Gastrocnemius medialis (tissue), 4 donors: ENCODE data around the gene CCSER1. TPM values are rescaled to one million over a fixed set of nuclear protein-coding genes. Genes with fewer than 3 reads are reported as not detected.
"Not testable (repeated sequence)": the region's sequence is repeated elsewhere in the genome, so short reads cannot be mapped to it uniquely, and the experiment has no call there.

Experiments used
- ATAC-seq, 2 donors: fragments of 150-250 bp; one replicate each; pipeline ENCODE4 v1.9.1; 2016
- DNase-seq, 2 donors: peaks; one replicate each; pipeline ENCODE4 v3.0.0-alpha.2; 2019
- H3K27ac ChIP-seq, 4 donors: fragments of 200-600 bp; sonication (generic); 1 replicate in 1 of 4; 2 replicates in 3 of 4; pipeline ENCODE4 v1.5.1; 2016 to 2018; ENCODE audit warnings: mild to moderate bottlenecking in 2 of 4, moderate library complexity in 1 of 4
- H3K27me3 ChIP-seq, 3 donors: fragments of 200-600 bp; sonication (generic) in 2 of 3; 1 replicate in 1 of 3; 2 replicates in 2 of 3; pipeline versions ENCODE4 v1.5.1 to v1.6.0; 2016 to 2019; ENCODE audit warnings: mild to moderate bottlenecking in 1 of 3, moderate library complexity in 1 of 3
- H3K36me3 ChIP-seq, 2 donors: fragments of 200-600 bp; sonication (generic) in 1 of 2; one replicate each; pipeline ENCODE4 v1.5.1; 2017 to 2018
- H3K4me1 ChIP-seq, 2 donors: fragments of 200-600 bp; sonication (generic) in 1 of 2; one replicate each; pipeline ENCODE4 v1.5.1; 2016 to 2017; ENCODE audit warnings: mild to moderate bottlenecking in 2 of 2
- H3K4me3 ChIP-seq, 4 donors: fragments of 200-600 bp; sonication (generic) in 3 of 4; 1 replicate in 1 of 4; 2 replicates in 3 of 4; pipeline ENCODE4 v1.5.1; 2016 to 2019; ENCODE audit warnings: mild to moderate bottlenecking in 2 of 4
- H3K9me3 ChIP-seq, 3 donors: fragments of 200-600 bp; sonication (generic) in 2 of 3; 1 replicate in 1 of 3; 2 replicates in 2 of 3; pipeline ENCODE4 v1.5.1; 2016 to 2019
- CTCF ChIP-seq, 5 experiments: fragments of 450-650 bp in 3 of 5; fragments of 200-600 bp in 2 of 5; sonication (generic) in 2 of 5; IDR thresholded peaks in 4 of 5; conservative IDR thresholded peaks in 1 of 5; 1 replicate in 4 of 5; 2 replicates in 1 of 5; pipeline ENCODE4 v1.5.1; 2016 to 2019; ENCODE audit warnings: antibody characterized with exemption in 5 of 5, mild to moderate bottlenecking in 3 of 5, moderate library complexity in 3 of 5
- POLR2A ChIP-seq, 2 donors: fragments of 450-650 bp; IDR thresholded peaks; one replicate each; pipeline ENCODE4 v1.6.1; 2017; ENCODE audit warnings: antibody characterized with exemption in 2 of 2, mild to moderate bottlenecking in 2 of 2, moderate library complexity in 2 of 2
- in situ Hi-C, 4 donors: fragments of 200-750 bp; cut with MboI; loops; one replicate each; pipeline versions ENCODE4 v1.15.0 to v1.8.0; 2017; ENCODE audit warnings: low sequenced_read_pairs in 4 of 4
- intact Hi-C: fragments of 100-400 bp; cut with DNase I; formaldehyde crosslinking; loops from one replicate; pipeline ENCODE4 v1.15.1; 2023; ENCODE audit warnings: low total_unique reads
- total RNA-seq, 4 donors: library from RNA; depleted of rRNA; stranded (reverse); fragments of >200 nt; gene quantifications; one replicate each; pipeline versions ENCODE4 v1.1.0 to v1.2.3, GENCODE V29; 2016

The CCSER1 gene
- total RNA-seq, 4 donors from 2014 or later = 0.39 to 0.83 (median 0.63) TPM

GRCh38 chr4:91447168-91447567, 1320.0 kb downstream of the CCSER1 start:
- no peaks in the 10 kb centered on the region for H3K4me1 ChIP-seq

GRCh38 chr4:91448668-91449330, 1321.6 kb downstream of the CCSER1 start:
- intact Hi-C loops (no loop called here), in situ Hi-C loops (no loop called here)
- DNase-seq (no peak), ATAC-seq (no peak)
- no peaks in the 10 kb centered on the region for H3K27me3 ChIP-seq
- no peak for TF ChIP-seq POLR2A (IDR thresholded peaks at IDR 0.05)
- no peak for TF ChIP-seq CTCF (IDR thresholded peaks at IDR 0.05 in 4 of 5, conservative IDR thresholded peaks at IDR 0.05 in 1 of 5)
- no peaks in the 10 kb centered on the region for H3K36me3 ChIP-seq
- H3K4me3 ChIP-seq = no peak overlapping the region
- H3K4me1 ChIP-seq = no peaks in the 10 kb centered on the region
- no peaks in the 10 kb centered on the region for H3K9me3 ChIP-seq
- no peak overlapping the region for H3K27ac ChIP-seq

More at GRCh38 chr4:91447168-91447567, 1320.0 kb downstream of the CCSER1 start:
- no peak overlapping the region for H3K4me3 ChIP-seq
- TF ChIP-seq CTCF (IDR thresholded peaks at IDR 0.05 in 4 of 5, conservative IDR thresholded peaks at IDR 0.05 in 1 of 5) = no peak
- no peak for ATAC-seq
- in situ Hi-C loops = no loop called here
- H3K27ac ChIP-seq = no peak overlapping the region
- H3K9me3 ChIP-seq = no peaks in the 10 kb centered on the region
- DNase-seq = no peak
- no peaks in the 10 kb centered on the region for H3K27me3 ChIP-seq
- H3K36me3 ChIP-seq = no peaks in the 10 kb centered on the region
- intact Hi-C loops = no loop called here

GRCh38 chr4:91454111-91454510, 1326.9 kb downstream of the CCSER1 start:
- ATAC-seq (no peak), DNase-seq (no peak)
- H3K27ac ChIP-seq = no peak overlapping the region
- H3K9me3 ChIP-seq = no peaks in the 10 kb centered on the region
- in situ Hi-C loops (no loop called here), intact Hi-C loops (no loop called here)
- TF ChIP-seq CTCF (IDR thresholded peaks at IDR 0.05 in 4 of 5, conservative IDR thresholded peaks at IDR 0.05 in 1 of 5) (no peak), POLR2A (IDR thresholded peaks at IDR 0.05) (no peak)
- H3K4me3 ChIP-seq = no peak overlapping the region
- H3K27me3 ChIP-seq = no peaks in the 10 kb centered on the region
- no peaks in the 10 kb centered on the region for H3K4me1 ChIP-seq
- H3K36me3 ChIP-seq = no peaks in the 10 kb centered on the region

GRCh38 chr4:91462566-91462965, 1335.4 kb downstream of the CCSER1 start:
- DNase-seq, H3K4me3 ChIP-seq, ATAC-seq, H3K27ac ChIP-seq, in situ Hi-C loops, H3K36me3 ChIP-seq, H3K4me1 ChIP-seq, H3K27me3 ChIP-seq, H3K9me3 ChIP-seq, intact Hi-C loops: not testable (repeated sequence)

GRCh38 chr4:91470671-91471070, 1343.5 kb downstream of the CCSER1 start:
- Histone ChIP-seq H3K4me1 (no peaks in the 10 kb centered on the region), H3K9me3 (no peaks in the 10 kb centered on the region), H3K36me3 (no peaks in the 10 kb centered on the region), H3K27ac (no peak overlapping the region), H3K4me3 (no peak overlapping the region), H3K27me3 (no peaks in the 10 kb centered on the region)
- DNase-seq (no peak), ATAC-seq (no peak)
- in situ Hi-C loops = no loop called here
- intact Hi-C loops = no loop called here
- no peak for TF ChIP-seq POLR2A (IDR thresholded peaks at IDR 0.05)
- TF ChIP-seq CTCF (IDR thresholded peaks at IDR 0.05 in 4 of 5, conservative IDR thresholded peaks at IDR 0.05 in 1 of 5) = no peak
